Stimulated activated memory B cell treated with anti-CD40 and anti-IgM and Interleukin-4, amounts not matched to agents 10 μg/mL and 1 μg/mL and 100 μg/mL, for 72 hours (primary cell): ENCODE data around the gene KIF1A.

ENCODE experiments used
- ATAC-seq: fragments of 150-1000 bp; cut with Tn5 transposase; 2 replicates; pipeline ENCODE4 v1.10.0; 2021
- H3K27ac Mint-ChIP-seq: one replicate; pipeline ENCODE4 v1.8.0; 2022; ENCODE audit warnings: mild to moderate bottlenecking, mixed read lengths
- H3K27me3 Mint-ChIP-seq: one replicate; pipeline ENCODE4 v1.8.0; 2022; ENCODE audit warnings: mixed read lengths
- H3K36me3 Mint-ChIP-seq: one replicate; pipeline ENCODE4 v1.8.0; 2022; ENCODE audit warnings: mixed read lengths
- H3K4me1 Mint-ChIP-seq: one replicate; pipeline ENCODE4 v1.8.0; 2022; ENCODE audit warnings: mixed read lengths
- H3K4me3 Mint-ChIP-seq: one replicate; pipeline ENCODE4 v1.8.0; 2022; ENCODE audit warnings: mild to moderate bottlenecking, moderate library complexity, mixed read lengths
- H3K9me3 Mint-ChIP-seq: one replicate; pipeline ENCODE4 v1.8.0; 2022; ENCODE audit warnings: mixed read lengths

KIF1A gene

DNA sequence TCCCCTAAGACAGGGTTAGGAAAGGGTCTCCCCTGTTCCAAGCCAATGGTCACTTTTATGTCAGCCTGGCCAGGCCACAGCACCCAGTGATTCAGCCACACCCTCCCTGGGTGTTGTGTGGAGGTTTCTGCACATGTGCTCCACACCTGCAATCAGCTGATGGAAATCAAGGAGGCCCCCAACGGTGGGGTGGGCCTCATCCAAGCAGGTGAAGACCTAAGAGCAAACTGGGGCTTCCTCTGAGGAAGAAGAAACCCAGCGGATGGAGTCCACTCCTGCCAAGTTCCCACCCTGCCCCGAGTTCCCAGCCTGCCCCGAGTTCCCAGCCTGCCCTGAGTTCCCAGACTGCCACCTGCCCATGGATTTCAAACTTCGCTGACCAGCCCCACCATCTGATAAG, 55.4 kb downstream of the KIF1A start:
- Mint-ChIP-seq H3K27ac (no peak overlapping the region), H3K4me3 (no peak overlapping the region), H3K36me3 (no peaks in the 10 kb centered on the region), H3K27me3 (peaks cover 62% of the 10 kb centered on the region), H3K4me1 (peaks cover 8% of the 10 kb centered on the region), H3K9me3 (no peaks in the 10 kb centered on the region)
- no peak for ATAC-seq

DNA sequence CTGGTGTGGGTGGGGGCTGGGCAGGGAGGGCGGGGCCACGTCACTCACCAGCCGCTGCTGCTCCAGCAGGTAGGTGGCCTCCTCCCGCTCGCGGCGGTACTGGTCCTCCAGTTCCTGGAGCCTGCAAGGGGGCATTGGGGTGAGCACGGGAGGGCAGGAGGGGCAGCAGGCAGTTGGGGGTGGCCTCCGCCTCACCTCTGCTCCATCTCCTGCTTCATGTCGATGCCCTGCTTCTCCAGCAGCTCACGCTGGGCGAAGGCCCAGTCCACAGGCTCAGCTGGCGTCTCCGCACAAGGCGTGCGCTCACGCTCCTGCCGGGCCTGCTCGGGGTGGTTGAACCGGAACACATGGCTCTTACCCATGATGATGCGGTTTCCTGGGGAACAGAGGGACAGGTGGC, 57.0 kb downstream of the KIF1A start:
- Mint-ChIP-seq H3K36me3 (no peaks in the 10 kb centered on the region), H3K4me1 (peaks cover 22% of the 10 kb centered on the region), H3K9me3 (no peaks in the 10 kb centered on the region), H3K4me3 (no peak overlapping the region), H3K27ac (no peak overlapping the region), H3K27me3 (peaks cover 58% of the 10 kb centered on the region)
- no peak for ATAC-seq

GRCh38 chr2:240762249-240762648, 57.8 kb downstream of the KIF1A start:
- Mint-ChIP-seq H3K36me3 (no peaks in the 10 kb centered on the region), H3K4me1 (peaks cover 22% of the 10 kb centered on the region), H3K27ac (no peak overlapping the region), H3K4me3 (no peak overlapping the region), H3K9me3 (no peaks in the 10 kb centered on the region), H3K27me3 (peaks cover 58% of the 10 kb centered on the region)
- no peak for ATAC-seq

GRCh38 chr2:240760576-240761246, 59.3 kb downstream of the KIF1A start:
- Mint-ChIP-seq H3K27ac (no peak overlapping the region), H3K36me3 (no peaks in the 10 kb centered on the region), H3K9me3 (no peaks in the 10 kb centered on the region), H3K4me1 (peaks cover 22% of the 10 kb centered on the region), H3K4me3 (no peak overlapping the region), H3K27me3 (peaks cover 44% of the 10 kb centered on the region)
- no peak for ATAC-seq

DNA sequence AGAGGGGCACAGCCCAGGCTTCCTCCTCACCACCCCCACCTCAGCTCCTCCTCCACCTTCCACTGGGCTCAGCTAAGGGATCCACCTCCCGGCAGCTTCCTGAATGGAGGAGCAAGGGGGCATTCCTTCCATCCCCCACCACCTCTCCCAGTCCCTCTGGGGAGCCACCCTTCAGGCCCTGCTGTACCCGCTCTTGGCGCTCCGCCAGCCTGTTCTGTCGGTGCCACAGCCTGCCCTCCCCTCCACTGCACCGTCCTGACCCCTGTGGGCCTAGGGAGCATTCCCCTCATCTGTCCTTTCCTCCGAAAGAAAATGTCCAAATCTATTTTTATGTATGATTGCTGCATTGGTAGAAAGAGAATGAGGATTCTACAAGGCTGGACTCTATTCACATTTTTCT, 59.9 kb downstream of the KIF1A start:
- H3K4me1 Mint-ChIP-seq, result peaks cover 22% of the 10 kb centered on the region
- peak overlapping the region; percentile 33 for H3K27ac Mint-ChIP-seq
- no peak for ATAC-seq
- no peaks in the 10 kb centered on the region for H3K36me3 Mint-ChIP-seq
- H3K27me3 Mint-ChIP-seq, result peaks cover 38% of the 10 kb centered on the region
- no peak overlapping the region for H3K4me3 Mint-ChIP-seq
- H3K9me3 Mint-ChIP-seq, result no peaks in the 10 kb centered on the region

DNA sequence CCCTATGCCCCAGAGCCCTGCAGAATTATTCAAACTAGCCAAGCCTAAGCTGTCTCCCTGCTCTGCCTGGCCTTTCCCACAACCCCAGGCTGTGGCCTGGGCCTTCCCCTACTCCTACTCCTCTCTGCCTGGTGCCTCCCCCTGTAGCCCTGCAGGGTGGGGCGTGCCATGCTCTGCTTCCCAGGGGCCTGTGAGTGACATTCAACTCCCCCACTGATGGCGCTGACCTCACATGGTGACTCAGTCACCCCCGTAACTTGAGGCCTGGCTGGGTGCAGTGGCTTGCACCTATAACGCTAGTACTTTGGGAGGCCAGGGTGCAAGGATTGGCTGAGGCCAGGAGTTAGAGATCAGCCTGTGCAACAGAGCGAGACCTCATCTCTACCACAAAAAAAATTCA, 60.6 kb downstream of the KIF1A start:
- Mint-ChIP-seq H3K36me3 (no peaks in the 10 kb centered on the region), H3K27ac (peak overlapping the region; percentile 33), H3K27me3 (peaks cover 31% of the 10 kb centered on the region), H3K9me3 (no peaks in the 10 kb centered on the region), H3K4me3 (no peak overlapping the region), H3K4me1 (peaks cover 22% of the 10 kb centered on the region)
- ATAC-seq, result peak; percentile 88

DNA sequence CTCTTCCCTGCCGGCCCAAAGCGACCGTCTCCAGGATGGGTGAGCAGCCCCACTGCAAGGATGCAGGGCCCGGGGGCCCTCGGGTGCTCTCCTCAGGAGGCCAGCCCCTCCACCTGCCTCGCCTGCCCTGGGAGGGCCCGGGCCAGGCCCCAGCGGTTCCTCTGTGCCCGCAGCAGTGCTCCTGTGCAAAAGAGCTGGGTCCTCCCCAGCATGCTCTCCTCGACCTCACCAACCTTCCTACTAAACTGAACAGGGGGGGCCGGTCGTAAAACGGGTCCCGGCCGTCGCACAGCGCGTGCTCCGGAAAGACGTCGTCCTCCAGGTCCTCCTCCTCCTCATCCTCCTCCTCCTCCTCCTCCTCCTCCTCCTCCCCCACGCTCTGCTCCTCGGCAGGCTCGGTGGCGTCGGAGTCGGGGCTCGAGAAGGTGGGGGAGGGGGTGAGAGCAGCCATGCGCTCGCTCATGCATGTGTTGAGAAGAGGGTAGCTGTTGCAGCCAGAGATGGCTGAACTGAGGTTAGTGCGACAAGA, 62.9 kb downstream of the KIF1A start:
- H3K36me3 Mint-ChIP-seq, result no peaks in the 10 kb centered on the region
- no peak overlapping the region for H3K4me3 Mint-ChIP-seq
- peaks cover 22% of the 10 kb centered on the region for H3K4me1 Mint-ChIP-seq
- H3K9me3 Mint-ChIP-seq, result no peaks in the 10 kb centered on the region
- peaks cover 8% of the 10 kb centered on the region for H3K27me3 Mint-ChIP-seq
- no peak overlapping the region for H3K27ac Mint-ChIP-seq
- no peak for ATAC-seq

GRCh38 chr2:240752209-240752608, 67.8 kb downstream of the KIF1A start:
- H3K27me3 Mint-ChIP-seq, result peaks cover 27% of the 10 kb centered on the region
- H3K4me3 Mint-ChIP-seq, result no peak overlapping the region
- no peaks in the 10 kb centered on the region for H3K4me1 Mint-ChIP-seq
- ATAC-seq, result no peak
- H3K36me3 Mint-ChIP-seq, result no peaks in the 10 kb centered on the region
- H3K27ac Mint-ChIP-seq, result no peak overlapping the region
- H3K9me3 Mint-ChIP-seq, result no peaks in the 10 kb centered on the region

DNA sequence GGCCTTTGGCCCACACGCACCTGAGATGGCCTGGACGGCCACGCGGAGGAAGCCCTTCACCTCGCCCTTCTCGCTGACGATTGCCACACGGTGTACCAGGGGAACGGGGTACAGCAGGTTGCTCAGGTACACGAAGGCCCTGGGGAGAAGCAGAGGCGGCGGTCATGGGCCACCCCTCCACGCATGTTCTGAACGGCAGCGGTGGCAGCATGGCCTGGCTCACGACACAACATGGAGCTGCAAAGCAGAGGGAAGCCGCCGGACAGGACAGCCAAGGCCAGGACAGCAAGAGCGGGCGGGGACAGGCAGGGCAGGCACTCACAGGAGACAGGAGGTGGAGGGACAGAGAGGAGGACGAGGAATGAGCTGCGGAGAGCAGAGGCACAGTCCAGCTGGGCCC, 69.6 kb downstream of the KIF1A start:
- H3K4me1 Mint-ChIP-seq, result no peaks in the 10 kb centered on the region
- H3K4me3 Mint-ChIP-seq, result no peak overlapping the region
- no peak overlapping the region for H3K27ac Mint-ChIP-seq
- H3K9me3 Mint-ChIP-seq, result no peaks in the 10 kb centered on the region
- H3K27me3 Mint-ChIP-seq, result peaks cover 37% of the 10 kb centered on the region
- ATAC-seq, result no peak
- no peaks in the 10 kb centered on the region for H3K36me3 Mint-ChIP-seq

- Mint-ChIP-seq H3K9me3 (no peaks in the 10 kb centered on the region), H3K4me3 (no peak overlapping the region), H3K36me3 (no peaks in the 10 kb centered on the region), H3K27ac (no peak overlapping the region), H3K4me1 (no peaks in the 10 kb centered on the region), H3K27me3 (peaks cover 37% of the 10 kb centered on the region)
- no peak for ATAC-seq
Measured at GRCh38 chr2:240749516-240749915, 70.5 kb downstream of the KIF1A start.

- peaks cover 37% of the 10 kb centered on the region for H3K27me3 Mint-ChIP-seq
- no peak overlapping the region for H3K27ac Mint-ChIP-seq
- no peak for ATAC-seq
Measured at GRCh38 chr2:240747256-240747655, 72.8 kb downstream of the KIF1A start.

DNA sequence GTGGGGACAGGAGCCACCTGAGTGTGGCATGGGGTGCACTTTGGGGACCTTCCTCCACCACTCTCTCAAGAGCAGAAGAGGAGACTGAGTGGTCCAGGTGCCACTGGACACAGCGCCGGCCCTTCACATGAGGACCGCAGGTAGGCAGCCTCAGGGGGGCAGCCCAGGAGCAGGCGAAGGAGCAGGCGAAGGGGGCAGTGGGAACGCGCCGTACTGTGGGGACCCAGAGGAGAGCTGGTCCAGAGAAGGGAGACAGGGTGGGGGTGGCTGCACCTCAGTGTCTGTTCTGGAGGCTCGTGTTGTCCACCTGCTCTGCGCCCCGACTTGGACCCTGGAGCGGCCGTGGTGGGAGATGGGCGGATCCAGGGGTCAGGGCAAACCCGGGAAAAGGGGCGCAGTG, 73.3 kb downstream of the KIF1A start:
- no peak overlapping the region for H3K27ac Mint-ChIP-seq
- H3K4me1 Mint-ChIP-seq, result no peaks in the 10 kb centered on the region
- no peaks in the 10 kb centered on the region for H3K36me3 Mint-ChIP-seq
- no peaks in the 10 kb centered on the region for H3K9me3 Mint-ChIP-seq
- no peak for ATAC-seq
- peaks cover 40% of the 10 kb centered on the region for H3K27me3 Mint-ChIP-seq
- H3K4me3 Mint-ChIP-seq, result no peak overlapping the region

More at GRCh38 chr2:240747256-240747655, 72.8 kb downstream of the KIF1A start:
- no peak overlapping the region for H3K4me3 Mint-ChIP-seq
- no peaks in the 10 kb centered on the region for H3K9me3 Mint-ChIP-seq
- no peaks in the 10 kb centered on the region for H3K4me1 Mint-ChIP-seq
- no peaks in the 10 kb centered on the region for H3K36me3 Mint-ChIP-seq

DNA sequence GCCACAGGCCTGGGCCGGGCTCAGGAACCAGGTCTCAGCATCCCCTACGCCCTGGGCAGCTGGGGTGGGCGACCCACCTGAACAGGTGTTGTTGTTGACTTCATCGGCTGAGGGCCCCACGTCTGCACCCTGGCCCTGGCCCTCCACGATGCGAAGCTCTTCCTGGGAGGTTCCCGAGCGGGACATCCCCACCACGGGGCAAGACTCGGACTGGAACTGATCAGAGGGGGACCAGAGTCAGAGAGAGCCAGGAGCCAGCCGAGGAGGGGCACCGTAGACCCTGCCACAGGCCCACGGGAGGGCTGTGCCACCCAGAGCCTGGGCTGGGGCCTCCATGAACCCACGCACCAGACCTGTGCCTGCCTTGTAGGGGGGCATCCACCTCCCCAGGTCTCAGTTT, 74.1 kb downstream of the KIF1A start:
- no peaks in the 10 kb centered on the region for H3K36me3 Mint-ChIP-seq
- H3K4me1 Mint-ChIP-seq, result no peaks in the 10 kb centered on the region
- no peak overlapping the region for H3K27ac Mint-ChIP-seq
- no peaks in the 10 kb centered on the region for H3K9me3 Mint-ChIP-seq
- peaks cover 41% of the 10 kb centered on the region for H3K27me3 Mint-ChIP-seq
- no peak overlapping the region for H3K4me3 Mint-ChIP-seq
- no peak for ATAC-seq

DNA sequence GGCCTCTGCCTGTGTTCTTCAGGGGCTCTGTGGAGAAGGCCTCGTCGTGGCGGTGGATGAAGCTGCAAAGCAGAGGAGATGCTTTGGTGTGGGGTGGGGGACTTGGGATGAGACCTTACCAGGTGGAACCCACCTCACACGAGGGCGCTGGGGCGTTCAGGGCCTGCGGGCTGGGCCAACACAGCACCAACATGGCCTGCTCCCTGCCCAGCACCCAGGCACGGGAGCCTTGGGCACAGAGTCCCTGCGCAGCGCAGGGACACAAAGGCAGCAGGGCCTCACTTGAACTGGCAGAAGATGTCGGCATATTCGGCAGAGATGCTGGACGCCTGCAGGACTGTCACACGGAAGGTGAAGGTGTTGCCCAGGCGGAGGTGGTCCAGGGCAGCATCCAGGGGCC, 74.6 kb downstream of the KIF1A start:
- H3K36me3 Mint-ChIP-seq, result no peaks in the 10 kb centered on the region
- no peaks in the 10 kb centered on the region for H3K9me3 Mint-ChIP-seq
- H3K4me3 Mint-ChIP-seq, result no peak overlapping the region
- no peaks in the 10 kb centered on the region for H3K4me1 Mint-ChIP-seq
- peaks cover 37% of the 10 kb centered on the region for H3K27me3 Mint-ChIP-seq
- no peak overlapping the region for H3K27ac Mint-ChIP-seq
- ATAC-seq, result no peak

GRCh38 chr2:240742602-240743095, 77.4 kb downstream of the KIF1A start:
- Mint-ChIP-seq H3K4me1 (no peaks in the 10 kb centered on the region), H3K36me3 (no peaks in the 10 kb centered on the region), H3K27ac (no peak overlapping the region), H3K9me3 (no peaks in the 10 kb centered on the region), H3K4me3 (no peak overlapping the region), H3K27me3 (peaks cover 40% of the 10 kb centered on the region)
- ATAC-seq, result no peak

DNA sequence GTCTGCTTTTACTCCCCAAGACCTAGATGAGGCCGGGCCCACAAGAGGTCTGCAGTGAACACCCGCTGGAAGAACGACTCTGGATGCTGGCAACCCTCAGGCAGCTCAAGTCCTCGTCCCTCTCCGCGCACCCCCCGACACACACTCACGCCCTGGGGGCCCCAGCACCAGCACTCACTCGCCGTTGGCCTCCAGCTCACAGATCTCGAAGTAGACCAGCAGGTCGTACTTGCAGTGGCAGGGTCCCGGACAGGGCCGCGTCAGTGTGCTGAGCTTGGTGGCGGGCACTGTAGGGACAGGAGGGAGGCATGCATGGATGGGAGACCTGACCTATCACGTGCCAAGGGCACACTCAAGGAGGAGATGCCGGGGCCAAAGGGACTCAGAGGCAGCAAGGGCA, 78.9 kb downstream of the KIF1A start:
- Mint-ChIP-seq H3K9me3 (no peaks in the 10 kb centered on the region), H3K36me3 (no peaks in the 10 kb centered on the region), H3K4me3 (no peak overlapping the region), H3K4me1 (no peaks in the 10 kb centered on the region), H3K27ac (no peak overlapping the region), H3K27me3 (peaks cover 26% of the 10 kb centered on the region)
- ATAC-seq, result no peak
